H1 (cell line): Measurements from ENCODE around the gene ZBTB33. TPM values are rescaled to one million over a fixed set of nuclear protein-coding genes. Genes with fewer than 3 reads are reported as not detected.

Experiments
- ATF2 ChIP-seq: IDR thresholded peaks from 2 replicates; pipeline ENCODE4 v1.6.1; 2012; ENCODE audit warnings: low read length, inconsistent platforms
- BRCA1 ChIP-seq: IDR thresholded peaks from 2 replicates; pipeline ENCODE4 v1.6.1; 2012; ENCODE audit warnings: low read depth, low read length, improper control_type of control experiment
- CBX8 ChIP-seq: fragments of 300-800, 300-1000 bp; sonication (generic); IDR thresholded peaks from 2 replicates; pipeline ENCODE4 v1.7.1; 2016; ENCODE audit warnings: low read depth, low read length, borderline replicate concordance
- CHD1 ChIP-seq: IDR thresholded peaks from 2 replicates; pipeline ENCODE4 v1.6.1; 2012; ENCODE audit warnings: low read depth, low read length, improper control_type of control experiment
- CTBP2 ChIP-seq: IDR thresholded peaks from 2 replicates; pipeline ENCODE4 v1.7.0; 2011; ENCODE audit warnings: borderline replicate concordance, mild to moderate bottlenecking, moderate library complexity, mixed read lengths, low read length; ENCODE audit not compliant: insufficient read depth, insufficient read length
- EGR1 ChIP-seq: IDR thresholded peaks from 2 replicates; pipeline ENCODE4 v1.6.1; 2011; ENCODE audit warnings: low read depth, low read length, borderline replicate concordance
- EP300 ChIP-seq, 2 experiments: IDR thresholded peaks; 1 replicate in 1 of 2; 2 replicates in 1 of 2; pipeline ENCODE4 v1.6.1; 2011 to 2012; ENCODE audit warnings: low read depth in 2 of 2, low read length in 2 of 2, mild to moderate bottlenecking in 2 of 2, borderline replicate concordance in 1 of 2, inconsistent platforms in 1 of 2, moderate library complexity in 1 of 2
- KDM4A ChIP-seq: IDR thresholded peaks from one replicate; pipeline ENCODE4 v1.7.1; 2012; ENCODE audit warnings: low read depth, mild to moderate bottlenecking, moderate library complexity, low read length, inconsistent platforms; ENCODE audit not compliant: severe bottlenecking
- KDM5A ChIP-seq: fragments of 200-600 bp; IDR thresholded peaks from 2 replicates; pipeline ENCODE4 v1.7.1; 2012; ENCODE audit warnings: mild to moderate bottlenecking, low read length, inconsistent platforms, mixed read lengths
- MAFK ChIP-seq: IDR thresholded peaks from 2 replicates; pipeline ENCODE4 v1.6.1; 2012; ENCODE audit warnings: low read depth, mild to moderate bottlenecking, improper control_type of control experiment, low read length
- MAX ChIP-seq: IDR thresholded peaks from 2 replicates; pipeline ENCODE4 v1.6.1; 2012; ENCODE audit warnings: inconsistent platforms
- POLR2A ChIP-seq, 2 experiments: IDR thresholded peaks; 1 replicate in 1 of 2; 2 replicates in 1 of 2; pipeline ENCODE4 v1.6.1; 2011; ENCODE audit warnings: low read depth in 2 of 2, low read length in 2 of 2, mild to moderate bottlenecking in 2 of 2; ENCODE audit errors: control extremely low read depth in 1 of 2
- RAD21 ChIP-seq, 2 experiments: IDR thresholded peaks in 1 of 2; conservative IDR thresholded peaks in 1 of 2; 2 replicates each; pipeline ENCODE4 v1.6.1; 2011; ENCODE audit warnings: low read depth in 2 of 2, low read length in 2 of 2, improper control_type of control experiment in 1 of 2, inconsistent platforms in 1 of 2, mild to moderate bottlenecking in 1 of 2, moderate library complexity in 1 of 2
- RFX5 ChIP-seq: IDR thresholded peaks from 2 replicates; pipeline ENCODE4 v1.6.1; 2011; ENCODE audit warnings: low read depth, low read length, improper control_type of control experiment, borderline replicate concordance
- RXRA ChIP-seq: IDR thresholded peaks from 2 replicates; pipeline ENCODE4 v1.6.1; 2011; ENCODE audit warnings: low read depth, mild to moderate bottlenecking, low read length, moderate library complexity; ENCODE audit not compliant: insufficient read depth
- SAP30 ChIP-seq: fragments of 300-600 bp; sonication (generic); IDR thresholded peaks from 2 replicates; pipeline ENCODE4 v1.7.1; 2012; ENCODE audit warnings: low read length, moderate library complexity, mild to moderate bottlenecking, inconsistent platforms; ENCODE audit not compliant: insufficient read depth, insufficient replicate concordance
- SP1 ChIP-seq: IDR thresholded peaks from 2 replicates; pipeline ENCODE4 v1.6.1; 2011; ENCODE audit warnings: low read depth, low read length
- SP4 ChIP-seq: IDR thresholded peaks from 2 replicates; pipeline ENCODE4 v1.6.1; 2012; ENCODE audit warnings: low read length, inconsistent platforms
- SUZ12 ChIP-seq: fragments of 200-600 bp; sonication (generic); IDR thresholded peaks from 2 replicates; pipeline ENCODE4 v1.6.1; 2012; ENCODE audit warnings: mild to moderate bottlenecking, inconsistent platforms, low read length, moderate library complexity, mixed read lengths
- TEAD4 ChIP-seq: IDR thresholded peaks from 2 replicates; pipeline ENCODE4 v1.6.1; 2012; ENCODE audit warnings: low read depth, low read length, inconsistent platforms, mixed read lengths
- polyA plus RNA-seq, 7 experiments: library from polyadenylated mRNA; depleted of rRNA in 3 of 7; stranded (reverse) in 5 of 7; unstranded in 2 of 7; fragments of >200 nt in 5 of 7; fragments of 200-250 nt in 2 of 7; gene quantifications; 1 replicate in 5 of 7; 2 replicates in 1 of 7; 4 replicates in 1 of 7; pipeline versions ENCODE4 v1.2.1 to v1.2.3, GENCODE V29; 2011 to 2013; ENCODE audit warnings: missing spikeins in 2 of 7, mixed read lengths in 2 of 7
- total RNA-seq: library from RNA; stranded (reverse); fragmentation: NEBNext Ultra II Directional; extraction: Animal tissue kit (Norgen Biotek cat#: 25700); gene quantifications from 2 replicates; pipeline ENCODE4 v1.2.1, GENCODE V29; 2021

Gene ZBTB33
- total and polyA plus RNA-seq, 2 of the 8 experiments (the other 6 are each of a cell fraction or from before 2014, with no cell fraction given): 3.4 to 14.9 TPM

GRCh38 chrX:120244735-120245498, 5.7 kb upstream of the ZBTB33 start (continued):
- TF ChIP-seq RXRA (no peak), KDM4A (peak; percentile 59), SAP30 (no peak), CHD1 (no peak), EGR1 (no peak), POLR2A (IDR thresholded peaks at IDR 0.05; ENCODE audit: control extremely low read depth in 1 of 2, low read depth in 2 of 2, low read length in 2 of 2) (peak in 1 of 2 experiments; percentile 79; a peak in 2 of 3 replicates), MAX (0 out of 2 replicates have a peak, but pooled peaks have one; percentile 31), EP300 (IDR thresholded peaks at IDR 0.05; ENCODE audit: borderline replicate concordance in 1 of 2, low read depth in 2 of 2, low read length in 2 of 2) (no peak), BRCA1 (no peak), MAFK (no peak), CBX8 (no peak), KDM5A (peak; percentile 72; the same call in 1 of the 2 replicates), RFX5 (no peak), TEAD4 (no peak), SP4 (no peak), RAD21 (IDR thresholded peaks at IDR 0.05 in 1 of 2, conservative IDR thresholded peaks at IDR 0.05 in 1 of 2; ENCODE audit: low read depth in 2 of 2, low read length in 2 of 2) (no peak), SP1 (0 out of 2 replicates have a peak, but pooled peaks have one; percentile 54), SUZ12 (no peak), CTBP2 (no peak), ATF2 (no peak)
